Neural cell (in vitro differentiated cells): ENCODE results near the gene NQO1. TPM values are rescaled to one million over a fixed set of nuclear protein-coding genes. Genes with fewer than 3 reads are reported as not detected.
"Not testable (repeated sequence)": the region's sequence is repeated elsewhere in the genome, so short reads cannot be mapped to it uniquely, and the experiment has no call there.

Experiments used
- H2AFZ ChIP-seq: fragments of 200-600, 300-800 bp; sonication (generic), shearing (Covaris generic); 2 replicates; pipeline ENCODE4 v1.6.0; 2014; ENCODE audit warnings: low read depth, mild to moderate bottlenecking, antibody characterized with exemption, low read length, moderate library complexity
- H3F3A ChIP-seq: fragments of 200-600 bp; shearing (Covaris generic); 2 replicates; pipeline ENCODE4 v1.6.1; 2016; ENCODE audit warnings: mild to moderate bottlenecking, moderate library complexity, mixed read lengths, antibody characterized with exemption, low read length; ENCODE audit not compliant: insufficient read depth, poor library complexity, severe bottlenecking
- H3K27ac ChIP-seq: fragments of 200-600, 300-800 bp; sonication (generic), shearing (Covaris generic); 2 replicates; pipeline ENCODE4 v1.5.1; 2014; ENCODE audit warnings: mild to moderate bottlenecking, low read length, moderate library complexity
- H3K27me3 ChIP-seq: fragments of 300-800, 200-600 bp; sonication (generic), shearing (Covaris generic); 2 replicates; pipeline ENCODE4 v1.6.0; 2014; ENCODE audit warnings: mild to moderate bottlenecking, low read depth, low read length, moderate library complexity; ENCODE audit not compliant: insufficient read depth
- H3K36me3 ChIP-seq: fragments of 300-800, 200-600 bp; sonication (generic), shearing (Covaris generic); 2 replicates; pipeline ENCODE4 v1.5.1; 2014; ENCODE audit warnings: mild to moderate bottlenecking, antibody characterized with exemption, low read length, moderate library complexity; ENCODE audit not compliant: insufficient read depth
- H3K4me2 ChIP-seq: fragments of 300-800, 200-600 bp; sonication (generic), shearing (Covaris generic); 2 replicates; pipeline ENCODE4 v1.6.0; 2014; ENCODE audit warnings: mild to moderate bottlenecking, low read length
- H3K4me3 ChIP-seq: fragments of 300-800, 200-600 bp; sonication (generic), shearing (Covaris generic); 2 replicates; pipeline ENCODE4 v1.5.1; 2014; ENCODE audit warnings: mild to moderate bottlenecking, low read length, moderate library complexity
- H3K79me2 ChIP-seq: fragments of 200-600 bp; shearing (Covaris generic); replicated peaks from 2 replicates; pipeline ENCODE4 v1.6.0; 2014; ENCODE audit warnings: mild to moderate bottlenecking, low read length, moderate library complexity; ENCODE audit not compliant: insufficient read depth
- H3K9ac ChIP-seq: fragments of 300-800, 200-600 bp; sonication (generic), shearing (Covaris generic); 2 replicates; pipeline ENCODE4 v1.6.1; 2016; ENCODE audit warnings: mild to moderate bottlenecking, low read length, mixed read lengths
- H3K9me2 ChIP-seq: fragments of 200-600 bp; shearing (Covaris generic); 2 replicates; pipeline ENCODE4 v1.6.1; 2016; ENCODE audit warnings: mild to moderate bottlenecking, low read length, mixed read lengths; ENCODE audit not compliant: insufficient read depth
- H3K9me3 ChIP-seq: fragments of 200-600, 300-800 bp; sonication (generic), shearing (Covaris generic); 2 replicates; pipeline ENCODE4 v1.6.1; 2016; ENCODE audit warnings: mild to moderate bottlenecking, mixed run types, low read length, moderate library complexity, mixed read lengths
- H4K20me1 ChIP-seq: fragments of 200-600 bp; shearing (Covaris generic); 2 replicates; pipeline ENCODE4 v1.6.1; 2016; ENCODE audit warnings: mild to moderate bottlenecking, mixed run types; ENCODE audit not compliant: insufficient read depth
- CTCF ChIP-seq: fragments of 450-650 bp; IDR thresholded peaks from 2 replicates; pipeline ENCODE4 v1.5.1; 2014; ENCODE audit warnings: antibody characterized with exemption, mild to moderate bottlenecking, moderate library complexity; ENCODE audit not compliant: poor library complexity, severe bottlenecking
- EP300 ChIP-seq: fragments of 450-650 bp; conservative IDR thresholded peaks from 2 replicates; pipeline ENCODE4 v1.6.1; 2014; ENCODE audit warnings: antibody characterized with exemption, mild to moderate bottlenecking, moderate library complexity; ENCODE audit not compliant: poor library complexity, severe bottlenecking
- EZH2 ChIP-seq: fragments of 200-600, 300-800 bp; shearing (Covaris generic), sonication (generic); IDR thresholded peaks from 2 replicates; pipeline ENCODE4 v1.6.1; 2014; ENCODE audit warnings: antibody characterized with exemption, low read length, borderline replicate concordance, mild to moderate bottlenecking; ENCODE audit not compliant: insufficient read depth, poor library complexity, severe bottlenecking
- MXI1 ChIP-seq: fragments of 450-650 bp; conservative IDR thresholded peaks from 2 replicates; pipeline ENCODE4 v1.6.1; 2014; ENCODE audit warnings: antibody characterized with exemption, mild to moderate bottlenecking; ENCODE audit not compliant: poor library complexity, severe bottlenecking
- POLR2AphosphoS5 ChIP-seq: IDR thresholded peaks from 2 replicates; pipeline ENCODE4 v1.6.1; 2012
- RAD21 ChIP-seq: fragments of 450-650 bp; conservative IDR thresholded peaks from 2 replicates; pipeline ENCODE4 v1.6.1; 2014; ENCODE audit warnings: antibody characterized with exemption, mild to moderate bottlenecking, moderate library complexity
- REST ChIP-seq: IDR thresholded peaks from 2 replicates; pipeline ENCODE4 v1.6.1; 2012; ENCODE audit warnings: borderline replicate concordance
- SMC3 ChIP-seq: fragments of 450-650 bp; conservative IDR thresholded peaks from 2 replicates; pipeline ENCODE4 v1.6.1; 2014; ENCODE audit warnings: antibody characterized with exemption, mild to moderate bottlenecking, moderate library complexity; ENCODE audit not compliant: poor library complexity
- TAF1 ChIP-seq: IDR thresholded peaks from 2 replicates; pipeline ENCODE4 v1.6.1; 2012; ENCODE audit warnings: low read depth
- polyA plus RNA-seq: library from polyadenylated mRNA; depleted of rRNA; stranded (reverse); fragments of >200 nt; gene quantifications from 2 replicates; pipeline ENCODE4 v1.2.3, GENCODE V29; 2014

Gene NQO1
- polyA plus RNA-seq, 1 donor from 2014 or later: 5.1 TPM

GRCh38 chr16:69762814-69763598 is 36.6 kb upstream of the NQO1 start:
- no peaks in the 10 kb centered on the region for H3K36me3 ChIP-seq
- peak overlapping the region; percentile 94 for H3K4me2 ChIP-seq
- peak overlapping the region; percentile 45 for H3K27ac ChIP-seq
- H3K9me2 ChIP-seq: no peaks in the 10 kb centered on the region
- H3F3A ChIP-seq: no peaks in the 10 kb centered on the region
- H3K9ac ChIP-seq: peak overlapping the region; percentile 75
- no peaks in the 10 kb centered on the region for H4K20me1 ChIP-seq
- no peaks in the 10 kb centered on the region for H3K9me3 ChIP-seq
- no peaks in the 10 kb centered on the region for H3K27me3 ChIP-seq
- peaks cover 9% of the 10 kb centered on the region for H3K79me2 ChIP-seq
- TF ChIP-seq EP300 (no peak), SMC3 (no peak), EZH2 (no peak), POLR2AphosphoS5 (no peak), REST (no peak), RAD21 (no peak), MXI1 (no peak), CTCF (no peak), TAF1 (no peak)
- peak overlapping the region; percentile 80 for H2AFZ ChIP-seq
- peak overlapping the region; percentile 91 for H3K4me3 ChIP-seq

GRCh38 chr16:69761983-69762813 is 35.8 kb upstream of the NQO1 start, which contains the start of gene WWP2:
WWP2 (plus strand) TSS chr16:69762332; CDS start chr16:69787011, 24,679 bp downstream.
- H4K20me1 ChIP-seq: no peaks in the 10 kb centered on the region
- H3K4me2 ChIP-seq: peak within 1 kb of the TSS; percentile 94
- H3K4me3 ChIP-seq: peak within 1 kb of the TSS; percentile 91
- H3K9ac ChIP-seq: peak within 1 kb of the TSS; percentile 75
- no peaks in the 10 kb centered on the region for H3F3A ChIP-seq
- no peaks in the 10 kb centered on the region for H3K9me3 ChIP-seq
- H3K79me2 ChIP-seq: peaks cover 9% of the 10 kb centered on the region
- peak within 1 kb of the TSS; percentile 75 for H3K27ac ChIP-seq
- TF ChIP-seq TAF1 (no peak), EZH2 (no peak), POLR2AphosphoS5 (peak; percentile 63), MXI1 (peak; percentile 57)
- H3K27me3 ChIP-seq: no peaks in the 10 kb centered on the region
- no peaks in the 10 kb centered on the region for H3K9me2 ChIP-seq
- peak within 1 kb of the TSS; percentile 97 for H2AFZ ChIP-seq
- no peaks in the 10 kb centered on the region for H3K36me3 ChIP-seq

GRCh38 chr16:69757375-69757774 is 31.0 kb upstream of the NQO1 start:
- not testable (repeated sequence) for H3K9ac ChIP-seq, H3K36me3 ChIP-seq, H3K4me2 ChIP-seq, H3K27me3 ChIP-seq, H3K4me3 ChIP-seq, H4K20me1 ChIP-seq, H2AFZ ChIP-seq, H3F3A ChIP-seq, H3K27ac ChIP-seq, H3K9me3 ChIP-seq, H3K9me2 ChIP-seq
- H3K79me2 ChIP-seq: peaks cover 15% of the 10 kb centered on the region
